ENCODE data around the gene CDK19. TPM values are rescaled to one million over a fixed set of nuclear protein-coding genes. Genes with fewer than 3 reads are reported as not detected.

The CDK19 gene
- total and polyA plus RNA-seq, 2 of the 4 experiments (the other 2 are of a cell fraction), result 6.0 to 6.8 TPM

GRCh38 chr6:110768057-110768456 is 47.2 kb downstream of the CDK19 start:
- TF ChIP-seq SMC3 (IDR thresholded peaks at IDR 0.05; ENCODE audit: low read depth, low read length) (no peak), CEBPB (IDR thresholded peaks at IDR 0.05; ENCODE audit: low read depth, low read length) (no peak), NFE2L2 (IDR thresholded peaks at IDR 0.05; ENCODE audit: low read depth, low read length) (no peak), RFX5 (IDR thresholded peaks at IDR 0.05; ENCODE audit: low read depth, low read length) (no peak), CHD1 (IDR thresholded peaks at IDR 0.05; ENCODE audit: low read depth, low read length) (no peak), FOS (IDR thresholded peaks at IDR 0.05; ENCODE audit: low read depth, low read length) (no peak), CTCF (conservative IDR thresholded peaks at IDR 0.05; ENCODE audit: low read depth, low read length) (no peak)
- H2BK120ac ChIP-seq (ENCODE audit: low read depth, low read length), result no peak overlapping the region
- POLR2A ChIA-PET (ENCODE audit: unreplicated experiment), result no interaction called here
- CTCF ChIA-PET, result no interaction called here
- H3K4ac ChIP-seq (ENCODE audit: low read depth, low read length), result no peak overlapping the region
- no peak for DNase-seq
- no peak overlapping the region for H3K56ac ChIP-seq (ENCODE audit: extremely low read depth, insufficient read depth, low read length)
- no peak overlapping the region for H2BK15ac ChIP-seq (ENCODE audit: low read depth, low read length)
- H2BK5ac ChIP-seq (ENCODE audit: low read depth, low read length, poor library complexity, severe bottlenecking), result no peak overlapping the region
- H3K9me1 ChIP-seq (ENCODE audit: insufficient read depth, low read length), result no peaks in the 10 kb centered on the region
- H3K9me3 ChIP-seq (ENCODE audit: control insufficient read depth, insufficient read depth, low read length), result no peaks in the 10 kb centered on the region
- no peak overlapping the region for H3K23ac ChIP-seq (ENCODE audit: low read depth, low read length)
- no peak overlapping the region for H2BK20ac ChIP-seq (ENCODE audit: low read depth, low read length)
- no peak overlapping the region for H3K27ac ChIP-seq (ENCODE audit: insufficient read depth, low read length)
- no peak overlapping the region for H2AFZ ChIP-seq (replicated peaks; ENCODE audit: low read length, poor library complexity)
- H4K5ac ChIP-seq (ENCODE audit: low read depth, low read length), result no peak overlapping the region
- in situ Hi-C loops (cut with MboI; ENCODE audit: low sequenced_read_pairs), result no loop called here
- H3K27me3 ChIP-seq (ENCODE audit: control insufficient read depth, insufficient read depth, low read length), result no peaks in the 10 kb centered on the region
- no peak overlapping the region for H3K18ac ChIP-seq (ENCODE audit: low read depth, low read length)
- no peak overlapping the region for H3K14ac ChIP-seq (replicated peaks; ENCODE audit: low read depth, low read length)
- no peak overlapping the region for H4K91ac ChIP-seq (ENCODE audit: insufficient read depth, low read depth, low read length)
- no peaks in the 10 kb centered on the region for H3K36me3 ChIP-seq (ENCODE audit: control insufficient read depth, insufficient read depth, low read length)
- intact Hi-C loops (cut with micrococcal nuclease), result no loop called here
- no peaks in the 10 kb centered on the region for H3K4me1 ChIP-seq (ENCODE audit: control insufficient read depth, insufficient read depth, low read length)
- dilution Hi-C loops (cut with HindIII; ENCODE audit: low sequenced_read_pairs, unreplicated experiment), result no loop called here
- no peak overlapping the region for H3K4me3 ChIP-seq (ENCODE audit: insufficient read depth, low read depth, low read length)
- no peak overlapping the region for H3K9ac ChIP-seq (ENCODE audit: low read depth, low read length)
- no TSS peak for BruUV-seq (replicated peaks)
- H3K4me2 ChIP-seq (ENCODE audit: low read depth, low read length), result no peak overlapping the region
- WGBS, 2 experiments (ENCODE audit: extremely low coverage in 2 of 2, insufficient read length in 1 of 2), result no CpG with 5 or more reads among the region's 1 CpG
- ATAC-seq (ENCODE audit: low read depth), result no peak
- no peak overlapping the region for H2AK5ac ChIP-seq (ENCODE audit: low read depth, low read length)
- H3K79me1 ChIP-seq (ENCODE audit: low read depth in 1 of 2, low read length in 2 of 2), result no peaks in the 10 kb centered on the region; a peak in 1 of 4 replicates
- no peak overlapping the region for H2AK9ac ChIP-seq (replicated peaks; ENCODE audit: low read depth, low read length, poor library complexity)
- no peak overlapping the region for H4K8ac ChIP-seq (ENCODE audit: low read depth in 2 of 2, low read length in 2 of 2)
- H4K20me1 ChIP-seq (ENCODE audit: insufficient read depth, low read length), result no peaks in the 10 kb centered on the region

Data from IMR-90 (cell line).